H9 (cell line): ENCODE measurements around the gene EML4. TPM values are rescaled to one million over a fixed set of nuclear protein-coding genes. Genes with fewer than 3 reads are reported as not detected.

Experiments used
- DNase-seq: peaks from one replicate; pipeline ENCODE4 v3.0.0-alpha.2; 2017
- H2AFZ ChIP-seq: one replicate; pipeline ENCODE4 v1.6.1; 2013; ENCODE audit warnings: mild to moderate bottlenecking, low read length, control low read depth, moderate library complexity
- H2AK5ac ChIP-seq: 2 replicates; pipeline ENCODE4 v1.6.1; 2013; ENCODE audit warnings: low read length, control low read depth, mixed read lengths; ENCODE audit not compliant: insufficient read length
- H2BK120ac ChIP-seq: one replicate; pipeline ENCODE4 v1.6.1; 2013; ENCODE audit warnings: low read depth, mild to moderate bottlenecking, low read length, control low read depth, inconsistent platforms; ENCODE audit not compliant: poor library complexity, severe bottlenecking
- H2BK12ac ChIP-seq: 2 replicates; pipeline ENCODE4 v1.6.1; 2013; ENCODE audit warnings: low read length, control low read depth, mixed read lengths, low read depth; ENCODE audit not compliant: insufficient read length
- H2BK15ac ChIP-seq: 2 replicates; pipeline ENCODE4 v1.6.1; 2013; ENCODE audit warnings: low read depth, low read length, control low read depth
- H2BK20ac ChIP-seq: one replicate; pipeline ENCODE4 v1.6.1; 2013; ENCODE audit warnings: low read depth, mild to moderate bottlenecking, low read length, control low read depth, inconsistent platforms; ENCODE audit not compliant: poor library complexity, severe bottlenecking
- H2BK5ac ChIP-seq: 2 replicates; pipeline ENCODE4 v1.6.1; 2013; ENCODE audit warnings: low read length, control low read depth, mixed read lengths; ENCODE audit not compliant: insufficient read length
- H3K14ac ChIP-seq: 2 replicates; pipeline ENCODE4 v1.6.1; 2013; ENCODE audit warnings: low read length, control low read depth; ENCODE audit not compliant: insufficient read depth
- H3K18ac ChIP-seq: 2 replicates; pipeline ENCODE4 v1.6.1; 2013; ENCODE audit warnings: low read depth, mild to moderate bottlenecking, mixed read lengths, low read length, control low read depth; ENCODE audit not compliant: insufficient read length
- H3K23ac ChIP-seq: 2 replicates; pipeline ENCODE4 v1.6.1; 2013; ENCODE audit warnings: low read length, control low read depth, mixed read lengths, low read depth; ENCODE audit not compliant: insufficient read length
- H3K23me2 ChIP-seq: 2 replicates; pipeline ENCODE4 v1.6.1; 2013; ENCODE audit warnings: low read depth, mild to moderate bottlenecking, mixed read lengths, low read length, control low read depth; ENCODE audit not compliant: insufficient read length, poor library complexity, severe bottlenecking
- H3K27ac ChIP-seq: 2 replicates; pipeline ENCODE4 v1.5.1; 2013; ENCODE audit warnings: low read length, control low read depth, mixed read lengths, low read depth; ENCODE audit not compliant: insufficient read length
- H3K27me3 ChIP-seq: 2 replicates; pipeline ENCODE4 v1.6.1; 2013; ENCODE audit warnings: low read length, control low read depth, inconsistent platforms; ENCODE audit not compliant: insufficient read depth
- H3K4ac ChIP-seq: 2 replicates; pipeline ENCODE4 v1.6.1; 2013; ENCODE audit warnings: low read depth, mild to moderate bottlenecking, control low read depth, inconsistent platforms, low read length, moderate library complexity
- H3K4me1 ChIP-seq: 2 replicates; pipeline ENCODE4 v1.6.1; 2013; ENCODE audit warnings: low read length, control low read depth, inconsistent platforms; ENCODE audit not compliant: insufficient read depth
- H3K4me2 ChIP-seq: 2 replicates; pipeline ENCODE4 v1.6.1; 2013; ENCODE audit warnings: low read length, control low read depth, mixed read lengths; ENCODE audit not compliant: insufficient read length, insufficient read depth
- H3K56ac ChIP-seq: 2 replicates; pipeline ENCODE4 v1.6.1; 2013; ENCODE audit warnings: low read depth, mild to moderate bottlenecking, mixed read lengths, low read length, control low read depth; ENCODE audit not compliant: insufficient read length
- H3K79me1 ChIP-seq: 2 replicates; pipeline ENCODE4 v1.6.1; 2013; ENCODE audit warnings: low read depth, mild to moderate bottlenecking, moderate library complexity, low read length, control low read depth, inconsistent platforms; ENCODE audit not compliant: insufficient read depth, poor library complexity, severe bottlenecking
- H3K79me2 ChIP-seq: 2 replicates; pipeline ENCODE4 v1.6.1; 2013; ENCODE audit warnings: low read length, control low read depth, inconsistent platforms; ENCODE audit not compliant: insufficient read depth
- H3K9ac ChIP-seq: 2 replicates; pipeline ENCODE4 v1.6.1; 2013; ENCODE audit warnings: low read length, control low read depth, mixed read lengths; ENCODE audit not compliant: insufficient read length; ENCODE audit errors: extremely low read depth
- H3K9me3 ChIP-seq: one replicate; pipeline ENCODE4 v1.6.1; 2013; ENCODE audit warnings: low read depth, low read length, inconsistent platforms; ENCODE audit not compliant: control insufficient read depth
- H3T11ph ChIP-seq: one replicate; pipeline ENCODE4 v1.6.1; 2013; ENCODE audit warnings: mild to moderate bottlenecking, low read length, control low read depth, inconsistent platforms
- H4K20me1 ChIP-seq: one replicate; pipeline ENCODE4 v1.6.1; 2013; ENCODE audit not compliant: control insufficient read depth, insufficient read length, insufficient read depth
- H4K5ac ChIP-seq: 2 replicates; pipeline ENCODE4 v1.6.1; 2013; ENCODE audit warnings: low read depth, mild to moderate bottlenecking, mixed read lengths, low read length, control low read depth; ENCODE audit not compliant: insufficient read length
- H4K8ac ChIP-seq: replicated peaks from 2 replicates; pipeline ENCODE4 v1.6.1; 2013; ENCODE audit warnings: low read length, control low read depth, mixed read lengths, low read depth; ENCODE audit not compliant: insufficient read length
- H4K91ac ChIP-seq: 2 replicates; pipeline ENCODE4 v1.6.1; 2013; ENCODE audit warnings: low read depth, mild to moderate bottlenecking, moderate library complexity, mixed read lengths, low read length, control low read depth; ENCODE audit not compliant: insufficient read length
- H3K27ac Mint-ChIP-seq, 3 experiments: 2 replicates in 2 of 3; 3 replicates in 1 of 3; pipeline ENCODE4 v1.8.0; 2020 to 2021; ENCODE audit warnings: mixed read lengths in 3 of 3, mild to moderate bottlenecking in 1 of 3, moderate library complexity in 1 of 3
- H3K27me3 Mint-ChIP-seq: 2 replicates; pipeline ENCODE4 v1.8.0; 2021; ENCODE audit warnings: low read depth, mild to moderate bottlenecking, moderate library complexity, mixed read lengths
- H3K36me3 Mint-ChIP-seq, 3 experiments: 2 replicates in 2 of 3; 3 replicates in 1 of 3; pipeline ENCODE4 v1.8.0; 2020 to 2021; ENCODE audit warnings: low read depth in 3 of 3, mixed read lengths in 3 of 3; ENCODE audit not compliant: insufficient read depth in 1 of 3
- H3K4me1 Mint-ChIP-seq, 2 experiments: 2 replicates each; pipeline ENCODE4 v1.8.0; 2020; ENCODE audit warnings: mixed read lengths in 2 of 2
- H3K4me3 Mint-ChIP-seq, 2 experiments: 2 replicates in 1 of 2; 3 replicates in 1 of 2; pipeline ENCODE4 v1.8.0; 2020 to 2021; ENCODE audit warnings: mild to moderate bottlenecking in 2 of 2, mixed read lengths in 2 of 2, moderate library complexity in 1 of 2
- H3K9me3 Mint-ChIP-seq, 2 experiments: 2 replicates in 1 of 2; 3 replicates in 1 of 2; pipeline ENCODE4 v1.8.0; 2020; ENCODE audit warnings: mild to moderate bottlenecking in 2 of 2, mixed read lengths in 2 of 2, moderate library complexity in 1 of 2
- CTCF ChIP-seq: fragments of 200-600 bp; sonication (generic); conservative IDR thresholded peaks from 3 replicates; pipeline ENCODE4 v1.8.0; 2021; ENCODE audit warnings: antibody characterized with exemption, mild to moderate bottlenecking
- WGBS: extraction: QIAGEN DNeasy Blood & Tissue Kit; methylation state at CpG from one replicate; pipeline ENCODE4 v1.1.7; 2013; ENCODE audit warnings: missing lambda C conversion rate, low lambda C conversion rate, mixed read lengths; ENCODE audit not compliant: insufficient read length; ENCODE audit errors: extremely low coverage; 5-methylcytosine and 5-hydroxymethylcytosine counted together
- total RNA-seq: library from RNA; stranded (reverse); gene quantifications from 2 replicates; pipeline ENCODE4 v1.2.1, GENCODE V29; 2021

EML4 gene
- total RNA-seq, 1 experiment from 2014 or later: 68.6 TPM

DNA sequence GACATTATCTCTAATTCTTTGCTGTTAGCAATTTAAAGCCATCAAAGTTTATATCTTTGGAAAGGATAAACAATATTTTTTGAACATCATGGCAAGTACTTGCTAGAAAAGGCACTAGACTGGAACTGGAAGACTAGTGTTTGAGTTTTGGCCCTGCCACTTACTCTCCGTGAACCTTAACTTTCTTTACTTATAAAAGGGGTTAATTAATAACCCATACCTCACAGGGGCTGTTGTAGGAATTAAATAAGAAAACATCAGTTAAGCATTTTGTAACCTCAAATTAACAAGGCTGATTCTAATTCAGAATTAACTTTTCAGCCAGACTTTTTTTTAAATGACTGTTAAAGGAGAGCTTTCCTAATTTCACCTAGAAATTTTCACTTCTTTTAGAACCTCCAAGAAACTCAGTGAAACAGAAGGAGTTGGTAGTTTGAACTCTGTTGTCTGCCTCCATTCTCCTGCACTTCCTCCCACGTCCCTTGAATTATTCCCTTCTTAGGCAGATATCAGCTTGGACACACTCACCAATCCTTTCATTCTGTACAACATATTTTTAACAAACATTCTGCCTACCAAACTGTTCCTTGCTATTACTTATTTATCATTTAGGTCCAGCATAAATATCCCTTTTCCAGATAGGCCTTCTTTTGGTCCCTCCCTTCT lies 112.4 kb downstream of the EML4 start:
- no peak overlapping the region for H2AFZ ChIP-seq
- no peaks in the 10 kb centered on the region for H3K23me2 ChIP-seq
- no peak overlapping the region for H3K27ac ChIP-seq
- H4K8ac ChIP-seq: no peak overlapping the region
- no peak overlapping the region for H3K14ac ChIP-seq
- H3K4ac ChIP-seq: no peak overlapping the region
- no peak for DNase-seq
- no CpG with 5 or more reads among the region's 2 CpGs for WGBS
- no peaks in the 10 kb centered on the region; a peak in 1 of 4 replicates for H3K4me1 Mint-ChIP-seq
- no peak for TF ChIP-seq CTCF
- no peak overlapping the region for H2BK120ac ChIP-seq
- H2BK15ac ChIP-seq: no peak overlapping the region
- H3K79me2 ChIP-seq: no peaks in the 10 kb centered on the region
- no peak overlapping the region for H4K91ac ChIP-seq
- H2BK5ac ChIP-seq: no peak overlapping the region
- H2BK12ac ChIP-seq: no peak overlapping the region
- no peaks in the 10 kb centered on the region for H3K27me3 ChIP-seq
- no peaks in the 10 kb centered on the region for H3K79me1 ChIP-seq
- no peak overlapping the region for H3K23ac ChIP-seq
- no peaks in the 10 kb centered on the region for H4K20me1 ChIP-seq
- no peak overlapping the region for H2AK5ac ChIP-seq
- no peaks in the 10 kb centered on the region for H3K9me3 Mint-ChIP-seq
- H3T11ph ChIP-seq: no peak overlapping the region
- no peak overlapping the region for H4K5ac ChIP-seq
- no peaks in the 10 kb centered on the region for H3K4me1 ChIP-seq
- no peak overlapping the region for H3K9ac ChIP-seq
- no peaks in the 10 kb centered on the region for H3K27me3 Mint-ChIP-seq
- no peak overlapping the region for H3K4me3 Mint-ChIP-seq
- no peak overlapping the region for H3K18ac ChIP-seq
- peaks cover 9 to 20% (median 16%) of the 10 kb centered on the region in 3 experiments; a peak in 5 of 7 replicates for H3K36me3 Mint-ChIP-seq
- H3K4me2 ChIP-seq: no peak overlapping the region
- H3K27ac Mint-ChIP-seq: peak overlapping the region in 2 of 3 experiments; percentile 13 to 37; a peak in 4 of 7 replicates
- H3K9me3 ChIP-seq: no peaks in the 10 kb centered on the region
- H3K56ac ChIP-seq: no peak overlapping the region
- no peak overlapping the region for H2BK20ac ChIP-seq
